Peyer's patch (tissue), 4 donors: ENCODE data around the gene JMY. TPM values are rescaled to one million over a fixed set of nuclear protein-coding genes. Genes with fewer than 3 reads are reported as not detected.

Experiments
- DNase-seq, 3 donors: peaks; one replicate each; pipeline ENCODE4 v3.0.0-alpha.2; 2017 to 2019
- H3K27ac ChIP-seq, 4 donors: fragments of 200-600 bp; sonication (generic); one replicate each; pipeline ENCODE4 v1.5.1; 2016 to 2019
- H3K27me3 ChIP-seq, 2 donors: fragments of 200-600 bp; sonication (generic); one replicate each; pipeline ENCODE4 v1.5.1; 2019
- H3K36me3 ChIP-seq, 3 donors: fragments of 200-600 bp; sonication (generic); one replicate each; pipeline ENCODE4 v1.5.1; 2016 to 2019
- H3K4me1 ChIP-seq, 4 donors: fragments of 200-600 bp; sonication (generic); one replicate each; pipeline ENCODE4 v1.5.1; 2016 to 2019
- H3K4me3 ChIP-seq, 4 donors: fragments of 200-600 bp; sonication (generic); 1 replicate in 3 of 4; 2 replicates in 1 of 4; pipeline ENCODE4 v1.5.1; 2016 to 2019; ENCODE audit warnings: mild to moderate bottlenecking in 1 of 4
- H3K9me3 ChIP-seq, 4 donors: fragments of 200-600 bp; sonication (generic); one replicate each; pipeline ENCODE4 v1.5.1; 2016 to 2019; ENCODE audit warnings: mild to moderate bottlenecking in 1 of 4
- POLR2A ChIP-seq, 2 donors: fragments of 450-650 bp; IDR thresholded peaks; one replicate each; pipeline ENCODE4 v1.5.1; 2017; ENCODE audit warnings: antibody characterized with exemption in 2 of 2, mild to moderate bottlenecking in 2 of 2, moderate library complexity in 2 of 2
- total RNA-seq, 4 donors: library from RNA; depleted of rRNA; stranded (reverse); fragments of >200 nt; gene quantifications; one replicate each; pipeline ENCODE4 v1.1.0, GENCODE V29; 2016
- TF ChIP-seq, protein P1 (sequence below), 6 experiments: fragments of 450-650 bp in 4 of 6; fragments of 200-600 bp in 2 of 6; sonication (generic) in 1 of 6; IDR thresholded peaks; one replicate each; pipeline ENCODE4 v1.5.1; 2017 to 2019; ENCODE audit warnings: antibody characterized with exemption in 6 of 6, mild to moderate bottlenecking in 3 of 6, moderate library complexity in 1 of 6

The JMY gene
- 10 to 100 TPM; 10.3 to 16.5 (median 12.3) TPM for total RNA-seq

GRCh38 chr5:79235634-79236361, at the start of gene JMY:
Gene JMY (plus strand): TSS chr5:79236131. CDS start chr5:79236651, 520 bp downstream.
- DNase-seq = peak; percentile 87 to 95 (median 91)
- H3K4me3 ChIP-seq = peak within 1 kb of the TSS; percentile 83 to 94 (median 86)
- H3K36me3 ChIP-seq = no peaks in the 10 kb centered on the region
- TF ChIP-seq, protein P1, sequence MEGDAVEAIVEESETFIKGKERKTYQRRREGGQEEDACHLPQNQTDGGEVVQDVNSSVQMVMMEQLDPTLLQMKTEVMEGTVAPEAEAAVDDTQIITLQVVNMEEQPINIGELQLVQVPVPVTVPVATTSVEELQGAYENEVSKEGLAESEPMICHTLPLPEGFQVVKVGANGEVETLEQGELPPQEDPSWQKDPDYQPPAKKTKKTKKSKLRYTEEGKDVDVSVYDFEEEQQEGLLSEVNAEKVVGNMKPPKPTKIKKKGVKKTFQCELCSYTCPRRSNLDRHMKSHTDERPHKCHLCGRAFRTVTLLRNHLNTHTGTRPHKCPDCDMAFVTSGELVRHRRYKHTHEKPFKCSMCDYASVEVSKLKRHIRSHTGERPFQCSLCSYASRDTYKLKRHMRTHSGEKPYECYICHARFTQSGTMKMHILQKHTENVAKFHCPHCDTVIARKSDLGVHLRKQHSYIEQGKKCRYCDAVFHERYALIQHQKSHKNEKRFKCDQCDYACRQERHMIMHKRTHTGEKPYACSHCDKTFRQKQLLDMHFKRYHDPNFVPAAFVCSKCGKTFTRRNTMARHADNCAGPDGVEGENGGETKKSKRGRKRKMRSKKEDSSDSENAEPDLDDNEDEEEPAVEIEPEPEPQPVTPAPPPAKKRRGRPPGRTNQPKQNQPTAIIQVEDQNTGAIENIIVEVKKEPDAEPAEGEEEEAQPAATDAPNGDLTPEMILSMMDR (IDR thresholded peaks at IDR 0.05) = peak in 2 of 6 experiments; percentile 12 to 17
- peak; percentile 70 to 78 for TF ChIP-seq POLR2A (IDR thresholded peaks at IDR 0.05)
- H3K4me1 ChIP-seq = peaks cover 0 to 10% (median 0%) of the 10 kb centered on the region in 4 donors
- H3K27me3 ChIP-seq = no peaks in the 10 kb centered on the region
- H3K9me3 ChIP-seq = no peaks in the 10 kb centered on the region
- peak within 1 kb of the TSS; percentile 89 to 94 (median 91) for H3K27ac ChIP-seq

- no peaks in the 10 kb centered on the region for H3K4me1 ChIP-seq
- DNase-seq = no peak
- no peaks in the 10 kb centered on the region for H3K27me3 ChIP-seq
- TF ChIP-seq, protein P1 (IDR thresholded peaks at IDR 0.05) = no peak
- TF ChIP-seq POLR2A (IDR thresholded peaks at IDR 0.05) = no peak
- no peak overlapping the region for H3K4me3 ChIP-seq
- H3K9me3 ChIP-seq = no peaks in the 10 kb centered on the region
- H3K36me3 ChIP-seq = no peaks in the 10 kb centered on the region
- no peak overlapping the region for H3K27ac ChIP-seq
Observed at GRCh38 chr5:79186455-79186854, 49.5 kb upstream of the JMY start.

GRCh38 chr5:79189439-79190234, 46.3 kb upstream of the JMY start:
- TF ChIP-seq, protein P1 (IDR thresholded peaks at IDR 0.05) = no peak
- no peak for TF ChIP-seq POLR2A (IDR thresholded peaks at IDR 0.05)
- no peaks in the 10 kb centered on the region for H3K9me3 ChIP-seq

DNA sequence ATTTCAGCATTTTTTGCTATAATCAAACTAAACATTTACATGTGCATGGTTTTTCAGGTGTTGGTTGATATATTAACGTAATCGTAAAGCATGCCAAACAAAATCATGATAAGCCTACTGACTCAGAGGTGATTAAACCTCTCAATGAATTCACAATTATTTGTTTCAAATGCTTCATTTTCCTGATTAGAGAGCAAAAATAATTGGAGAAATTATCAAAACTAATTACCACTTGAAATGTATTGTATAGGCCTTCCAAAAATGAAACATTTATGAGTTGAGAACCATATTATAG, 45.7 kb upstream of the JMY start:
- TF ChIP-seq POLR2A (IDR thresholded peaks at IDR 0.05) = no peak
- TF ChIP-seq, protein P1 (IDR thresholded peaks at IDR 0.05) = no peak
- DNase-seq = no peak

More at GRCh38 chr5:79189439-79190234, 46.3 kb upstream of the JMY start:
- no peak for DNase-seq
- Histone ChIP-seq H3K27me3 (no peaks in the 10 kb centered on the region), H3K36me3 (no peaks in the 10 kb centered on the region), H3K4me3 (no peak overlapping the region), H3K27ac (no peak overlapping the region), H3K4me1 (no peaks in the 10 kb centered on the region)

GRCh38 chr5:79191457-79191856, 44.5 kb upstream of the JMY start:
- no peak for DNase-seq
- TF ChIP-seq, protein P1 (IDR thresholded peaks at IDR 0.05) = no peak
- no peak for TF ChIP-seq POLR2A (IDR thresholded peaks at IDR 0.05)
- Histone ChIP-seq H3K27ac (no peak overlapping the region), H3K27me3 (no peaks in the 10 kb centered on the region), H3K36me3 (no peaks in the 10 kb centered on the region), H3K4me1 (no peaks in the 10 kb centered on the region), H3K9me3 (no peaks in the 10 kb centered on the region), H3K4me3 (no peak overlapping the region)

More for the DNA sequence above, 45.7 kb upstream of the JMY start:
- Histone ChIP-seq H3K27me3 (no peaks in the 10 kb centered on the region), H3K4me3 (no peak overlapping the region), H3K4me1 (no peaks in the 10 kb centered on the region), H3K27ac (no peak overlapping the region), H3K9me3 (no peaks in the 10 kb centered on the region), H3K36me3 (no peaks in the 10 kb centered on the region)
